ENCODE data around the gene HINT2.
A peak's percentile ranks its signal among the peaks of the same experiment; 100 is the strongest.

HINT2 gene

DNA sequence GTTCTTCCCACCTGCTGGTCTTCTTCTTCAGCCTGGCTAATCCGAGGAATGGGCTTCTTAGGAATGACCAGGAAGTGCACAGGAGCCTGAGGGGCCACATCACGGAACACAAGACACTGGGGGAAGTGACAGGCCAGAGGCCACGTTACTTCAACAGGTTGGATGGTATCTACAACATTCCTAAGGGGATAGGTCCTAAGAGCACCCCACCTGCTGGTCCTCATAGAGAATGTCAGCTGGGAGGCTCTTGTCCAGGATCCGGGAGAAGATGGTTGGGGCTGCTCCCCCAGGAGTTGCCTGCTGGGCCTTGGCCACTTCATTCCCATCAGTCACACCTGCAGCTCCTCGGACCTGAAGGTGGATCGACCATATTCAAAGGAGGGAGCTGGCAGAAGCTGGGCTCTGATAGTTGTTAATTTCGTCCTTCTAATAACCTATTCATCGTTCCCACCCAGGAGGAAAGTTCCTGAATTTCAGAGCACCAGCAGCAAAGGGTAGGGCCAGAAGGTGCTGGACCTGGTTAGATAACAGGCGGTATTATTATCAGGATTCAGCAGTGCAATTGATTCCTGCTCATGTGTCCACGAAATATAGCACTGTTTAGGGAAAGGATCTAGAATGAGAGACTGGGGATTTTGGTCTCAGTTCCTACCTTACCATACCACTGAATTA is 1.3 kb downstream of the HINT2 start:
- 84% methylated on average over 8 of the region's 10 CpGs for WGBS (ENCODE audit: insufficient coverage)
- ChIA-PET POLR2A (no interaction called here), CTCF (interaction anchor here (0.6 to 5.1 kb wide), 20 partner anchors 8 to 132 kb away, joined by 3 to 56 read pairs (median 4); partner anchors contain the start of genes CREB3, NPR2 and TLN1)
- Histone ChIP-seq H3K27me3 (replicated peaks in 2 of 5; ENCODE audit: control insufficient read depth in 4 of 5, insufficient read depth in 5 of 5, low read length in 4 of 5) (no peaks in the 10 kb centered on the region), H3K4me3 (ENCODE audit: control insufficient read depth in 1 of 7, extremely low read depth in 1 of 7, insufficient read depth in 4 of 7, low read depth in 2 of 7, low read length in 6 of 7) (peak overlapping the region in 3 of 7 experiments; percentile 82 to 95 (median 84)), H3K36me3 (ENCODE audit: control insufficient read depth in 4 of 4, insufficient read depth in 4 of 4, low read length in 3 of 4) (peaks cover 2 to 11% (median 9%) of the 10 kb centered on the region in 4 experiments), H3K4me1 (ENCODE audit: control extremely low read depth in 1 of 4, control insufficient read depth in 4 of 4, insufficient read depth in 4 of 4, low read length in 3 of 4) (peaks cover 17 to 42% (median 33%) of the 10 kb centered on the region in 4 experiments), H3K27ac (ENCODE audit: insufficient read depth in 1 of 2, low read depth in 1 of 2, low read length in 2 of 2, poor library complexity in 1 of 2, severe bottlenecking in 2 of 2) (peak overlapping the region in 1 of 2 experiments; percentile 83), H3K9me3 (ENCODE audit: control extremely low read depth in 1 of 5, control insufficient read depth in 4 of 5, insufficient read depth in 2 of 5, low read depth in 1 of 5, low read length in 4 of 5) (no peaks in the 10 kb centered on the region)
- DNase-seq: no peak

DNA sequence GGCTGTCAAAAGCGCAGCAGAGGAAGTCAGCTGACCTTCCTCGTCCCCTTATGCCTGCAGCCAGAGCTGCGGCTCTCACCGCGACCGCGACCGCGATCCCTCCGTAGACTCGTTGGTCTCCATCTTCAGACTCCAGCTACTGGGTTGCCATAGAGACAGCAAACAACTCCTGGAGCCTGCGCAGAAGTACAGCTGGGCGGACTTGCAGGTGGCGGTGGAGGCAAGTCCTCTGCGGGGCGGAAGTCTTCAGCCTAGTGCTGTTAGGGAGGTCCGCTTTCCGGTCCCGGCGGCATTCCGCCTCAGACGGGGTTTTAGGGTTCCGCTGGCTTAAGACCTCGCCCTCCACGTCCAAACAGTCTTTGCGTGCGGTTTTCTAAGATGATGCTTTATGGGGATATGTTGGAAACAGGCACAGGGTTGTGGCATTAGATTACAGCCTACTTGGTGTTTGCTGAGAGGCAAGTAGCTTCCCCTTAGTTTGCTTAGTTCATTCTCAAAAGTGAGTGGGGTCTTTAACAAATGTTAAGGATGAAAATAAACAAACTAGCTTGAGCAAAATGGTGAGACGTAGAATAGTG is 2.7 kb downstream of the HINT2 start, which contains the start of gene SPAG8:
Gene SPAG8, minus strand, starts transcription at position 238 of the 578 bp plus-strand sequence. Its CDS starts 115 bp downstream, at position 123.
- Histone ChIP-seq H3K9me3 (ENCODE audit: control extremely low read depth in 1 of 5, control insufficient read depth in 4 of 5, insufficient read depth in 2 of 5, low read depth in 1 of 5, low read length in 4 of 5) (no peaks in the 10 kb centered on the region), H3K27me3 (replicated peaks in 2 of 5; ENCODE audit: control insufficient read depth in 4 of 5, insufficient read depth in 5 of 5, low read length in 4 of 5) (no peaks in the 10 kb centered on the region), H3K4me3 (ENCODE audit: control insufficient read depth in 1 of 7, extremely low read depth in 1 of 7, insufficient read depth in 4 of 7, low read depth in 2 of 7, low read length in 6 of 7) (peak within 1 kb of the TSS; percentile 11 to 79 (median 62)), H3K4me1 (ENCODE audit: control extremely low read depth in 1 of 4, control insufficient read depth in 4 of 4, insufficient read depth in 4 of 4, low read length in 3 of 4) (peaks cover 17 to 42% (median 33%) of the 10 kb centered on the region in 4 experiments), H3K27ac (ENCODE audit: insufficient read depth in 1 of 2, low read depth in 1 of 2, low read length in 2 of 2, poor library complexity in 1 of 2, severe bottlenecking in 2 of 2) (peak within 1 kb of the TSS in 1 of 2 experiments; percentile 65), H3K36me3 (ENCODE audit: control insufficient read depth in 4 of 4, insufficient read depth in 4 of 4, low read length in 3 of 4) (peaks cover 4 to 22% (median 17%) of the 10 kb centered on the region in 4 experiments)
- 0% methylated on average over 25 of the region's 28 CpGs for whole genome bisulfite sequencing (ENCODE audit: insufficient coverage)
- POLR2A ChIA-PET: interaction anchor here (1.0 to 1.3 kb wide), 2 partner anchors 80 to 84 kb away, joined by 4 read pairs; partner anchors contain the start of genes CREB3 and TLN1
- CTCF ChIA-PET: interaction anchor here (0.7 to 5.1 kb wide), 19 partner anchors 8 to 105 kb away, joined by 3 to 56 read pairs (median 5); partner anchors contain the start of genes CREB3, MSMP, NPR2 and TLN1
- peak; percentile 99 to 100 (median 99) for DNase-seq

DNA sequence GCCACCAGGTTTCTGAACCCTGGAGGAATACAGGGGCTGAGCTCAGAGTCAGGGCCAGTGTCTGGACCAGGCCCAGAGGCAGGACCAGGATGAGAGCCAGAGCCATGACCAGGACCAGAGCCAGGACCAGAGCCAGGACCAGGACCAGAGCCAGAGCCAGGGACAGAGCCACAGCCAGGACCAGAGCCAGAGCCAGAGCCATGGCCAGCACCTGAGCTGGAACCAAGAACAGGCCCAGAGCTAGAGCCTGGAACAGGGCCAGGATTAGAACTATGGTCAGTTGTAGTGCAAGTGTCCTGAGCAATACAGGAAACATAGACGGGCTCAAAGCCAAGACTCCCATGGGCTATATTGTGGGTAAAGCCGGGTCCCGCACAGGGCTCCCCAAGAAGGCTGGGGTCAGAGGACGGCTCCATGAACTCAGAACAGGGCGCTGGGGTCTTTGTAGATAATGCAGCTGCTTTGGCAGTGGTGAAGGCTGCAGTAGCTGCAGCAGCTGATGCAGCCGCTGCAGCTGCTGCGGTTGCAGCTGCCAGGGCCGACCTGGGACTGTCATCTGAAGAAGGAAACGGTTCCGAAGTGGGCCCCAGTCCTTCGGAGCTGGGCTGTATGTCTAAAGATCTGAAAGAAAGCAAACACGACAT is 3.3 kb downstream of the HINT2 start:
- DNase-seq: no peak
- Histone ChIP-seq H3K4me1 (ENCODE audit: control extremely low read depth in 1 of 4, control insufficient read depth in 4 of 4, insufficient read depth in 4 of 4, low read length in 3 of 4) (peaks cover 17 to 42% (median 33%) of the 10 kb centered on the region in 4 experiments), H3K4me3 (ENCODE audit: control insufficient read depth in 1 of 7, extremely low read depth in 1 of 7, insufficient read depth in 4 of 7, low read depth in 2 of 7, low read length in 6 of 7) (peak overlapping the region; percentile 11 to 79 (median 62)), H3K36me3 (ENCODE audit: control insufficient read depth in 4 of 4, insufficient read depth in 4 of 4, low read length in 3 of 4) (peaks cover 4 to 26% (median 19%) of the 10 kb centered on the region in 4 experiments), H3K27ac (ENCODE audit: insufficient read depth in 1 of 2, low read depth in 1 of 2, low read length in 2 of 2, poor library complexity in 1 of 2, severe bottlenecking in 2 of 2) (peak overlapping the region in 1 of 2 experiments; percentile 47), H3K27me3 (replicated peaks in 2 of 5; ENCODE audit: control insufficient read depth in 4 of 5, insufficient read depth in 5 of 5, low read length in 4 of 5) (no peaks in the 10 kb centered on the region), H3K9me3 (ENCODE audit: control extremely low read depth in 1 of 5, control insufficient read depth in 4 of 5, insufficient read depth in 2 of 5, low read depth in 1 of 5, low read length in 4 of 5) (no peaks in the 10 kb centered on the region)
- ChIA-PET CTCF (interaction anchor here (0.8 to 5.1 kb wide), 15 partner anchors 10 to 84 kb away, joined by 3 to 56 read pairs (median 4); partner anchors contain the start of genes CREB3, MSMP, NPR2 and TLN1), POLR2A (interaction anchor here (1.0 to 1.3 kb wide), 2 partner anchors 79 to 83 kb away, joined by 4 read pairs; partner anchors contain the start of genes CREB3 and TLN1)
- 21% methylated on average over 12 of the region's 12 CpGs for WGBS (ENCODE audit: insufficient coverage)

DNA sequence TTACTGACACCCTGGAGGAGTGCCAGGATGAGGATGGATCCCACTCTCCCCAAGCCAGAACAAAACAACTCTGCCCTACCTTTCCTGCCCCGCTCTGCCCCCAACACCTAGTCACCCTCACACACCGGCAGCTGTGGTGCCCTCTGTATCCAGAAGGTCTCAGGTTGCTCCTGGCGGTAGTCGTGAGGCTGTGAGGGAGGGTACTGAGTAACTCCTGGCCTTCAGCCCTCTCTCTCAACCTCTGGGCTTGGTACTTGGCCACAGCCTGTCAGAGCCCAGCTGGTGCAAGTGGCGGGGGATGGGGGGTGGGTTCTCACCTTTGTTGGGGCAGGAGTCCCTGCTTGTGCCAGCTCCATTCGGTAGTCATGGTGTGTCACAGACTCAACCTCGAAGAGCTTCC is 4.7 kb downstream of the HINT2 start:
- WGBS (ENCODE audit: insufficient coverage): 84% methylated on average over 5 of the region's 7 CpGs
- CTCF ChIA-PET: interaction anchor here (1.2 to 5.1 kb wide), 3 partner anchors 18 to 22 kb away, joined by 3 to 24 read pairs (median 4); partner anchors contain the start of gene NPR2
- H3K4me1 ChIP-seq (ENCODE audit: control extremely low read depth in 1 of 4, control insufficient read depth in 4 of 4, insufficient read depth in 4 of 4, low read length in 3 of 4): peaks cover 17 to 40% (median 33%) of the 10 kb centered on the region in 4 experiments
- H3K27me3 ChIP-seq (replicated peaks in 2 of 5; ENCODE audit: control insufficient read depth in 4 of 5, insufficient read depth in 5 of 5, low read length in 4 of 5): no peaks in the 10 kb centered on the region
- no peak overlapping the region for H3K4me3 ChIP-seq (ENCODE audit: control insufficient read depth in 1 of 7, extremely low read depth in 1 of 7, insufficient read depth in 4 of 7, low read depth in 2 of 7, low read length in 6 of 7)
- H3K36me3 ChIP-seq (ENCODE audit: control insufficient read depth in 4 of 4, insufficient read depth in 4 of 4, low read length in 3 of 4): peaks cover 4 to 39% (median 26%) of the 10 kb centered on the region in 4 experiments
- H3K27ac ChIP-seq (ENCODE audit: insufficient read depth in 1 of 2, low read depth in 1 of 2, low read length in 2 of 2, poor library complexity in 1 of 2, severe bottlenecking in 2 of 2): no peak overlapping the region
- POLR2A ChIA-PET: no interaction called here
- no peaks in the 10 kb centered on the region for H3K9me3 ChIP-seq (ENCODE audit: control extremely low read depth in 1 of 5, control insufficient read depth in 4 of 5, insufficient read depth in 2 of 5, low read depth in 1 of 5, low read length in 4 of 5)
- no peak for DNase-seq

DNA sequence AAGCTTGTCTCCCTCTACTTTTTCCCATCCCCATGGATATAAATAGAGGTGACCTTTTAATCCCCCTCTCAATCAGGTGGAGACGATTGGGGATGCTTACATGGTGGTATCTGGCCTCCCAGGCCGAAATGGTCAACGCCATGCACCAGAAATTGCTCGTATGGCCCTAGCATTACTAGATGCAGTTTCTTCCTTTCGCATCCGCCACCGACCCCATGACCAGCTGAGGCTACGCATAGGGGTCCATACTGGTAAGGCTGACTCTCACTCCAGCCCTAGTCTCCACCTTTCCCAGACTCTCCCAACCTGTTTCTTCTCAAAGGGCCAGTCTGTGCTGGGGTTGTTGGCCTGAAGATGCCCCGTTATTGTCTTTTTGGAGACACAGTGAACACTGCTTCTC is 6.4 kb downstream of the HINT2 start:
- CTCF ChIA-PET: interaction anchor here (1.2 to 1.8 kb wide), 3 partner anchors 10 to 19 kb away, joined by 3 to 10 read pairs (median 4); no protein-coding TSS in a partner anchor
- no peaks in the 10 kb centered on the region for H3K27me3 ChIP-seq (replicated peaks in 2 of 5; ENCODE audit: control insufficient read depth in 4 of 5, insufficient read depth in 5 of 5, low read length in 4 of 5)
- no peaks in the 10 kb centered on the region for H3K9me3 ChIP-seq (ENCODE audit: control extremely low read depth in 1 of 5, control insufficient read depth in 4 of 5, insufficient read depth in 2 of 5, low read depth in 1 of 5, low read length in 4 of 5)
- no peak overlapping the region for H3K27ac ChIP-seq (ENCODE audit: insufficient read depth in 1 of 2, low read depth in 1 of 2, low read length in 2 of 2, poor library complexity in 1 of 2, severe bottlenecking in 2 of 2)
- no peak for DNase-seq
- WGBS (ENCODE audit: insufficient coverage): 99% methylated on average over 9 of the region's 9 CpGs
- POLR2A ChIA-PET: no interaction called here
- no peak overlapping the region for H3K4me3 ChIP-seq (ENCODE audit: control insufficient read depth in 1 of 7, extremely low read depth in 1 of 7, insufficient read depth in 4 of 7, low read depth in 2 of 7, low read length in 6 of 7)
- H3K4me1 ChIP-seq (ENCODE audit: control extremely low read depth in 1 of 4, control insufficient read depth in 4 of 4, insufficient read depth in 4 of 4, low read length in 3 of 4): peaks cover 10 to 27% (median 23%) of the 10 kb centered on the region in 4 experiments
- H3K36me3 ChIP-seq (ENCODE audit: control insufficient read depth in 4 of 4, insufficient read depth in 4 of 4, low read length in 3 of 4): peaks cover 4 to 41% (median 26%) of the 10 kb centered on the region in 4 experiments

DNA sequence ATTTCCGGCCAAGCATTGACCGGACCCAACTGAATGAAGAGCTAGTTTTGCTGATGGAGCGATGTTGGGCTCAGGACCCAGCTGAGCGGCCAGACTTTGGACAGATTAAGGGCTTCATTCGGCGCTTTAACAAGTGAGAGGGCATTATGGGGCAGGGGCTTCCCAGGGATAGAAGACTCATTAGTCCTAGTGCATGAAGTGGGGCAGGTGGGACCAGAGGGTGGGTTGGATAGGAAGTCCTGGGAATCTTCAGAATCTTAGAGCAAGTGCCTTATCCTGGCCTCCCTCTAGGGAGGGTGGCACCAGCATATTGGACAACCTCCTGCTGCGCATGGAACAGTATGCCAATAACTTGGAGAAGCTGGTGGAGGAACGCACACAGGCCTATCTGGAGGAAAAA is 8.7 kb downstream of the HINT2 start:
- Histone ChIP-seq H3K27me3 (replicated peaks in 2 of 5; ENCODE audit: control insufficient read depth in 4 of 5, insufficient read depth in 5 of 5, low read length in 4 of 5) (no peaks in the 10 kb centered on the region), H3K4me3 (ENCODE audit: control insufficient read depth in 1 of 7, extremely low read depth in 1 of 7, insufficient read depth in 4 of 7, low read depth in 2 of 7, low read length in 6 of 7) (no peak overlapping the region), H3K9me3 (ENCODE audit: control extremely low read depth in 1 of 5, control insufficient read depth in 4 of 5, insufficient read depth in 2 of 5, low read depth in 1 of 5, low read length in 4 of 5) (no peaks in the 10 kb centered on the region), H3K27ac (ENCODE audit: insufficient read depth in 1 of 2, low read depth in 1 of 2, low read length in 2 of 2, poor library complexity in 1 of 2, severe bottlenecking in 2 of 2) (no peak overlapping the region), H3K4me1 (ENCODE audit: control extremely low read depth in 1 of 4, control insufficient read depth in 4 of 4, insufficient read depth in 4 of 4, low read length in 3 of 4) (peaks cover 0 to 5% (median 2%) of the 10 kb centered on the region in 4 experiments), H3K36me3 (ENCODE audit: control insufficient read depth in 4 of 4, insufficient read depth in 4 of 4, low read length in 3 of 4) (peaks cover 8 to 50% (median 32%) of the 10 kb centered on the region in 4 experiments)
- ChIA-PET CTCF (interaction anchor here (0.9 to 3.4 kb wide), 8 partner anchors 8 to 76 kb away, joined by 3 to 12 read pairs (median 3); partner anchors contain the start of genes HINT2 and MSMP), POLR2A (no interaction called here)
- WGBS (ENCODE audit: insufficient coverage): 100% methylated on average over 8 of the region's 8 CpGs
- no peak for DNase-seq
